HG03097 (cell line): ENCODE data around the gene ARCN1.

ENCODE experiments used
- ATAC-seq: cut with Tn5 transposase; IDR thresholded peaks from one replicate; pipeline ENCODE4 v1.9.1; 2021; ENCODE audit not compliant: unreplicated experiment, low FRiP score

ARCN1 gene

GRCh38 chr11:118572061-118572980 lies at the start of gene ARCN1:
Gene ARCN1, plus strand, starts transcription at chr11:118572409. Its CDS starts 139 bp downstream, at chr11:118572548.
- peak; percentile 69 for ATAC-seq

DNA sequence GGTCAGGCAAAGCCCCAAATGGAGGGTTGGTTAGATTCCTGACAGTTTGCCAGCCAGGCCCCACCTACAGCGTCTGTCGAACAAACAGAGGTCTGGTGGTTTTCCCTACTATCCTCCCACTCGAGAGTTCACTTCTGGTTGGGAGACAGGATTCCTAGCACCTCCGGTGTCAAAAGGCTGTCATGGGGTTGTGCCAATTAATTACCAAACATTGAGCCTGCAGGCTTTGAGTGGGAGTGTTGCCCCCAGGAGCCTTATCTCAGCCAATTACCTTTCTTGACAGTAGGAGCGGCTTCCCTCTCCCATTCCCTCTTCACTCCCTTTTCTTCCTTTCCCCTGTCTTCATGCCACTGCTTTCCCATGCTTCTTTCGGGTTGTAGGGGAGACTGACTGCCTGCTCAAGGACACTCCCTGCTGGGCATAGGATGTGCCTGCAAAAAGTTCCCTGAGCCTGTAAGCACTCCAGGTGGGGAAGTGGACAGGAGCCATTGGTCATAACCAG lies 49.6 kb upstream of the ARCN1 start:
- no peak for ATAC-seq

GRCh38 chr11:118524356-118524755 lies 47.9 kb upstream of the ARCN1 start:
- no peak for ATAC-seq

DNA sequence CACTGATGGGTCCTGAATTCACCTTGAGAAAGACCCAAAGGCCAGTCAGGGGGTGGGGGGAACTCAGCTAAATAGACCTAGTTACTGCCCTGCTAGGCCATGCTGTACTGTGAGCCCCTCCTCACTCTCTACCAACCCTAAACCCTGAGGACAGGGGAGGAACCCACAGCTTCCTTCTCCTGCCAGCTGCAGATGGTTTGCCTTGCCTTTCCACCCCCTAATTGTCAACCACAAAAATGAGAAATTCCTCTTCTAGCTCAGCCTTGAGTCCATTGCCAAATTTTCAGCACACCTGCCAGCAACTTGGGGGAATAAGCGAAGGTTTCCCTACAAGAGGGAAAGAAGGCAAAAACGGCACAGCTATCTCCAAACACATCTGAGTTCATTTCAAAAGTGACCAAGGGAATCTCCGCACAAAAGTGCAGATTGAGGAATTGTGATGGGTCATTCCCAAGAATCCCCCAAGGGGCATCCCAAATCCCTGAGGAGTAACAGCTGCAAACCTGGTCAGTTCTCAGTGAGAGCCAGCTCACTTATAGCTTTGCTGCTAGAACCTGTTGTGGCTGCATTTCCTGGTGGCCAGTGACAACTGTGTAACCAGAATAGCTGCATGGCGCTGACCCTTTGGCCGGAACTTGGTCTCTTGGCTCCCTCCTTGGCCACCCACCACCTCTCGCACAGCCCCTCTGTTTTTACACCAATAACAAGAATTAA lies 47.3 kb upstream of the ARCN1 start:
- no peak for ATAC-seq

- ATAC-seq: no peak
Observed at GRCh38 chr11:118526688-118527087, 45.5 kb upstream of the ARCN1 start.

GRCh38 chr11:118527109-118527508 lies 45.1 kb upstream of the ARCN1 start, which contains the start of gene TTC36:
Gene TTC36, plus strand, starts transcription at chr11:118527474. Its CDS starts 21 bp downstream, at chr11:118527495.
- no peak for ATAC-seq

GRCh38 chr11:118528511-118528910 lies 43.7 kb upstream of the ARCN1 start:
- no peak for ATAC-seq

DNA sequence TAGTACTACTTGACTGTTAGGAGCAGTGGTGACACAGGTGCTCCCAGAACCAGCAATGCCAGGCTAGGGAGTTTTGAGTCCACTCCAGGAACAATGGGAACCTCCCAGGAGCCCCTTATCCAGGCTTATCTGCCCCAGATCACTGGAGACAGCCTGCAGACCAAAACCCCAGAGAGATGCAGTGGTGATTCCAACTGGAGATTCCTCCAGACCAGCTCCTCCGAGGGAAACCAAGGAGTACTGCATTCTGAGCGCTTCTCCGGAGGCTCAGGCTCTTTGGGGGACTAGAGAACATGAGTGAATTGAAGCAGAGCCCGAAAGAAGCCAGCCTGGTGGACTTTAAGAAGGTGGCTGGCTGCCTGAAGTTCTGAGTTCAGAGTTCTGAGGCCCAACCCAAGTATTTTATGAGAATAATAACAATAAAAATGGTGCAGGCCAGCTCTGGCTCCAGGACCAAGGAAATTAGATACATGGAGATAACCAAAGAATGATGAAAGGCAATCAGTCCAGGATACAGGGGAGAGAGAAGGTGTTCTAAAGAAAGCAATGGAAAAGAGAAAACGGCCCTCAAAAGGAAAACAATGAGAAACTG lies 42.5 kb upstream of the ARCN1 start:
- no peak for ATAC-seq

DNA sequence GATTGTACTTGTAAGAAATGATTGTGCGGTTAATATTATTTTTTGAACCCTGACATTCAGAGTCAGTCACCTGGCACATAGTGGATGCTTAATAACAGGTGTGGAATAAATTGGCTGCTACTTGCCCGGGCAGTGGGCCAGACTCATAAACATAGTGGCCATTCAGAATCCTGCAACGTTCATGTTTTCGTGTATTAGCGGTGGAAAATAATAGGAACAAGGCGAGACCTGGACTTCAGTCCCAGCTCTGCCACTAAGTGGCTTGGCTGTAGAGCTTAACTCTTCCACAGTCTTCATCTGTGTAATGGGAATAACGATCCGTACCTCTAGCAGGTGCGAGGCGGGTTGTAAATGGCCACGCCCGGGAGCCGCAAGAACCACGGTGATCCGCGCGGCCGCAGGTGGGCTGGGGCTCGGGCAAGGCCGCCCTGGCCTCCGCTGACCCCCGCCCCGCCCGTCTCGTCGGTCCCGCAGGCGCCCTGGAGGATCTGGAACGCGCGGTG lies 42.0 kb upstream of the ARCN1 start:
- ATAC-seq: no peak

DNA sequence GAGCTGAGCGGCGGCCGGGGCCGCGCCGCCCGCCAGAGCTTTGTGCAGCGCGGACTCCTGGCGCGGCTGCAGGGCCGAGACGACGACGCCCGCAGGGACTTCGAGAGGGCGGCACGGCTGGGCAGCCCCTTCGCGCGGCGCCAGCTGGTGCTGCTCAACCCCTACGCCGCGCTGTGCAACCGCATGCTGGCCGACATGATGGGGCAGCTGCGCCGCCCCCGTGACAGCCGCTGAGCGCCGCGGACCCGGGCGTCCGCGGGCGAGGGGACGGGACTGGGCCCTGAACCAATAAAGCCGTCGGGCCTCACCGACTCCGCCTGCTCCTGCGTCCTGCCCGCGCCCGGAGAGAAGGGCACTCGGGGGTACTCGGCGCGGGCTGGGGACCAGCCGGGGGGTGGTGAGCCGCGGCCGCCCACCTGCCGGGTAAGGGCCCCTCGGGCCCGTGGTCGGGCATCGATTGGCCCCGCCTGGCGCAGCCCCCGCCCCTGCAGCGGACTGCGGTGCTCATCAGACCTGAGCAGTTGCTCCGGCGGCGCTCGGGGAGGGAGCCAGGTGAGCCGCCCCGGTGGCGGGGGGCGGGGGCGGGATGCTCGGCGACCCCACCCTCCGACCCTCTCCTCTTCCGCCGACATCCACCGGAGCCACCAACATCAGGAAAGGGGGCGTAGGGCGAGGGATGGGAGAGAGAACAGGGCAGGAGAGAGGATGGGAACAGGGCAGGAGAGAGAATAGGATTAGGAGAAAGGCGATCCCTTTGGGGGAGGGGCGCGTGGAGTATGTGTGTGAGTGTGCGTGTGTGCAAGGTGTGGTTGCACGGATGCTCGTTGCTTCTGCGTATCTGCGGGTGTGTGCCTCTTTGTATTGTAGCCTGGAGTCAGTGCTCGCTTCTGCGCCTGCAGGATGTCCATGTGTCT lies 41.3 kb upstream of the ARCN1 start, which contains the start of gene TMEM25:
TSS of gene TMEM25 (plus strand) at position 510 of the 914 bp plus-strand sequence. CDS start 610 bp downstream, outside the sequence.
- ATAC-seq: no peak

DNA sequence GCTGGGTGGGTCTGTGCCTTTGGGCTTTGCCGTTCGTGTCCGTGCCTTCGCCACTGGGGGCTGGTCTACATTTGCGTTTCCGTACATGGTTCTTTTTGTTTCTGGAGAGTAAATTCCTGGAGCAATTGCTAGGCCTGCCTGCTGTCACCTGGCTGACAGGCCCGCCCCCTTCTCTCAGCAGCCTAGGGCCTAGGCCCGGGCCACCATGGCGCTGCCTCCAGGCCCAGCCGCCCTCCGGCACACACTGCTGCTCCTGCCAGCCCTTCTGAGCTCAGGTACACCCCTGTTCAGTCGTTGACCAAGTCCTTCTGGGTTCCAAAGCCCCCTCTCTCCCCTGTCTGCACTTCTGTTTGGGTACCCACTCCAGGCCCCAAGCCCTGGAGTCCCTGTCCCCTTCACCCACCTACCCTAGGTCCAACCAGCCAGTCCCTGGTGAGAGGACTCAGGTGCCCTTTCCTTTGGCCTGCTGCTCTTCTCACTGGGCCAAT lies 40.6 kb upstream of the ARCN1 start:
- ATAC-seq: no peak

DNA sequence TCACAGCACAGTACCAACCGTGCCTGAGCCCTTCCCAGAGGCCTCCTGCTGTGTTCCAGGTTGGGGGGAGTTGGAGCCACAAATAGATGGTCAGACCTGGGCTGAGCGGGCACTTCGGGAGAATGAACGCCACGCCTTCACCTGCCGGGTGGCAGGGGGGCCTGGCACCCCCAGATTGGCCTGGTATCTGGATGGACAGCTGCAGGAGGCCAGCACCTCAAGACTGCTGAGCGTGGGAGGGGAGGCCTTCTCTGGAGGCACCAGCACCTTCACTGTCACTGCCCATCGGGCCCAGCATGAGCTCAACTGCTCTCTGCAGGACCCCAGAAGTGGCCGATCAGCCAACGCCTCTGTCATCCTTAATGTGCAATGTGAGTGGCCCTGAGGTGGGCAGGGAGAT lies 40.1 kb upstream of the ARCN1 start:
- no peak for ATAC-seq

GRCh38 chr11:118532852-118533768 lies 39.1 kb upstream of the ARCN1 start:
- ATAC-seq: no peak

- no peak for ATAC-seq
Observed at GRCh38 chr11:118533769-118534729, 38.2 kb upstream of the ARCN1 start.

DNA sequence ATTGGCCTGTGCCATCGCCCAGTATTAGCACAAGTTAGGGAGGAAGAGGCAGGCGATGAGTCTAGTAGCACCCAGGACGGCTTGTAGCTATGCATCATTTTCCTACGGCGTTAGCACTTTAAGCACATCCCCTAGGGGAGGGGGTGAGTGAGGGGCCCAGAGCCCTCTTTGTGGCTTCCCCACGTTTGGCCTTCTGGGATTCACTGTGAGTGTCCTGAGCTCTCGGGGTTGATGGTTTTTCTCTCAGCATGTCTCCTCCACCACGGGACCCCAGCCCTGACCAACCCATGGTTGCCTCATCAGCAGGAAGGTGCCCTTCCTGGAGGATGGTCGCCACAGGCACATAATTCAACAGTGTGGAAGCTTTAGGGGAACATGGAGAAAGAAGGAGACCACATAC lies 36.9 kb upstream of the ARCN1 start:
- ATAC-seq: no peak

DNA sequence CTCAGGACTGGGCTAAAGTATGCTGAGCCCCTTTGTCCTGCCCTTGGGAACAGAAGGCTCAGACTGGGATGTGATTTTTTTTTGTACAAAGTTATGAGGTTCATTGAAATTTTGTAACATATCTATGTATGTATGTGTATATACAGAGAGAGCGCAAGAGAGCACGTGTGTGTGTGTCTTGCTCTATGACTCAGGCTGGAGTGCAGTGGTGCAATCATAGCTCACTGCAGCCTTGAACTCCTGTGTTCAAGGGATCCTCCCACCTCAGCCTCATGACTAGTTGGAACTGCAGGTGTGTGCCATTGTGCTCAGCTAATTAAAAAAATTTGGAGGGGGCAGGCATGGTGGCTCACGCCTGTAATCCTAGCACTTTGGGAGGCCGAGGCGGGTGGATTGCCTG lies 35.5 kb upstream of the ARCN1 start:
- no peak for ATAC-seq

- no peak for ATAC-seq
Observed at GRCh38 chr11:118537409-118537980, 34.7 kb upstream of the ARCN1 start.
